Measurements from ENCODE around the gene UPB1.
A peak's percentile ranks its signal among the peaks of the same experiment; 100 is the strongest.

The UPB1 gene

DNA sequence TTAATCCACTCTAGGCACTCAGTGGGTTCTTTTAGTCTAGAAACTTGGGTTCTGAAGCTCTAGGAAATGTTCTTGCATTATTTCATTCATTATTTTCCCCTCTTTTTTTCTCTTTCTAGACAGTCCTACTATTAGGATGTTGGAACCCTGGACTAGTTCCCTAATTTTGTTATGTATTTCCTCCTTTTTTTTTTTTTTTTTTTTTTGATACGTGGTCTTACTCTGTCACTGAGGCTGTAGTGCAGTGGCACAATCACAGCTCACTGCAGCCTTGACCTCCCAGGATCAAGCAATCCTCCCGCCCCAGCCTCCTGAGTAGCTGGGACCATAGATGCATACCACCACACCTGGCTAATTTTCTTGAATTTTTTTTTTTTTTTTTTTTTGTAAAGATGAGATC lies 9.4 kb downstream of the UPB1 start:
- DNase-seq (ENCODE audit: low read depth, low spot score): no peak

DNA sequence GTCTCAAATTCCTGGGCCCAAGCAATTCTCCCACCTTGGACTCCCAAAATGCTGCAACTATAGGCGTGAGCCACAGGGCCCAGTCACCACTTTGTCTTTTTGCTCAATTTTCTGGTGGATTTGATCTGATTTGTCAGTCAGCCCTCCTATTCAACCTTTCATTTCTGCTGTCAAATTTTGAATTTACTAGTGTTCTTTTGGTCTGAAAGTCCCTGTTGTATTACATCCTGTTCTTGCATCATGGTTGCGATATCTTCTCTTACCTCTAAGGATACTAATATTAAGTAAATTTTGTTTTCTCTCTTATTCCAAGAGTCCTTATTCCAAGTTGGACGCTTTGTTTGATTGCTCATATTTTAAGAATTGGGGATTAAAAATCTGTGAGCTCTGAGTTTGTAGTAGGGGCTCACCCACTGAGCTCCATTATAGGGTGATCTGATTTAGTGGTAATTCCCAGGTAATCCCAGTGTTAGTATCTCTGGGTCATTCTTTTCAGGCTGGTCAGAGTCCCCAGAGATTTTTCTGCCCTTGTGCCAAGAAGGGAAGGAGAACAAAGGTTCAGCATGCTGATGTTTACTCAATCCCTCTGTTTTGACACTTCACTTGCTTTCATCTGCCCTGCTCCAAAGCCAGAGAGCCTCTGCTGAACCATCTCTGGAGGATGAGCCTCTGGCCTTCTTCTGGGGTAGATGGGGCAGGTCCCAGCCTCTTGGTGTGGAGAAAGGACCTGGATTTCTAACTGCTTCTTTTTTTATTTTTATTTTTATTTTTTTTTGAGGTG lies 10.0 kb downstream of the UPB1 start:
- DNase-seq (ENCODE audit: low read depth, low spot score): no peak

DNA sequence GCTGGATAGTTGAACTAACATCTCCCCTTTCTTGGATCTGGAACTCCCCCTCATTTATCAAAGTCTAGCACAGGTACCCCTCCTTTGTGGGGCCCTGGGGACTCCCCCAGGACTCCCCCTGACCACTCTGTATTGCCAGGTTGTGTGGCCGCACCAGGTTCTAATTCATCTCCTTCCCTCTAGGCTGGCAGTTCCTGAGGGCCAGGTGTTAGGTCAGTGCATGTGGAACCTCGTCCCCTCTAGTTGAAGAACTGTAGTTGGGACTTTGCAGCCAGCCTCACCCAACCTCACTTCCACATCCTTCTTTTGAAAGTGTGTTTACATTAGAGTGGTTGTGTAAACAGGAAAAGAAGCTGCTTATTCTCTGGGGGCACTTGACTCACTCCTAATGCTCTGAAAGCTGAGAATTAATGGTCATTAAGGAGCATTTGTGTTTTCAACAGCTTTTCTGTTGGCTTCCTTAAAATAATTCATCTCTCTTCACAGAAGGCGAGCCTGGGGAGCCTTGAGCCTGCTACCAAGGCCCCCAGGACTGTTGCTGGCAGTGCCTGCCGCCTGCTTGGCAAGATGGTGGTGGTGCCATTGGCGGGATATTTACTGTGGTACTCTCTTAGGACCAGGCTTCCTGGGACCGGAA lies 11.8 kb downstream of the UPB1 start:
- DNase-seq (ENCODE audit: low read depth, low spot score): no peak

GRCh38 chr22:24507716-24508115 lies 12.6 kb downstream of the UPB1 start:
- DNase-seq (ENCODE audit: low read depth, low spot score): no peak

DNA sequence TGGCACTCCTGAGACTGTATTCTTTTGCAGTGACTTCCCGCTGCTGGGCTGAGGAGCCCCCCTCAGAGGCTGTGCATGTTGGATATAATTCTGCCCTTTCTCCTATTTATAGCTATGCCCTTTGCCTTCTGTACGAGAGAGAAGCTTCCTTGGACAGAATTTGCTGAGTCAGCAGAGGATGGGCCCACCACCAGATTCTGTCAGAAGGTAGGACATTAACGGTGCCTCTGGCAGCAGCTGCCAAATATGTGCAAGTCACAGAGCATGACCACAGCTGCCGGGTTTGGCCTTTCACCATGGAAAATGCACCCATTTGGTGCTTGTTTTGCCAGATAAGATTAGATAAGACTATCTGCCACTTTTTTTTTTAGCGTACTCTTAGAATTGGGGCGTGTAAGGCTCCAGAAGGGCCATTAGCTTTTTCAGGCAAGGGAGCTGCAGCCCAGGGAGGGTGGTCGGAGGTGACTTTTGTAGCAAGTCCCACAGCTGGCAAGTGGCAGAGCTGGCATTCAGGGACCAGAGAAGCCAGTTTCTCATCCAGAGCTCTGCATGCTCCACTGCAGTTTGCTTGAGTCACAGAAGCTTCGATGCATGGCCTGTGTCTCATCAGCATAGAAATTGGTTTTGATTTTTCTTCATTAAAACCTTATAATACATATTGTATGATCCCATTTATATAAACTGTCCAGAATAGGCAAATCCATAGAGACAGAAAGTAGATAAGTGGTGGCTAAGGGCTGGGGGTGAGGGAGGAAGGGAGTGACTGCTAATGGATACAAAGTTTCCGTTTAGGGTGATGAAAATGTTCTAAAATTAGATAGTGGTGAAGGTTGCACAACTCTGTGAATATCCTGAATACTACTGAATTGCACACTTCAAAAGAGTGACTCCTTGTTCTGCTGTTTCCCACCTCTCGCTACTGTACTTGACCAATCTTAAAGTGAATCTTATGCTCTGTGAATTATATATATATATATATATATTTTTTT lies 15.8 kb downstream of the UPB1 start:
- DNase-seq (ENCODE audit: low read depth, low spot score): no peak

DNA sequence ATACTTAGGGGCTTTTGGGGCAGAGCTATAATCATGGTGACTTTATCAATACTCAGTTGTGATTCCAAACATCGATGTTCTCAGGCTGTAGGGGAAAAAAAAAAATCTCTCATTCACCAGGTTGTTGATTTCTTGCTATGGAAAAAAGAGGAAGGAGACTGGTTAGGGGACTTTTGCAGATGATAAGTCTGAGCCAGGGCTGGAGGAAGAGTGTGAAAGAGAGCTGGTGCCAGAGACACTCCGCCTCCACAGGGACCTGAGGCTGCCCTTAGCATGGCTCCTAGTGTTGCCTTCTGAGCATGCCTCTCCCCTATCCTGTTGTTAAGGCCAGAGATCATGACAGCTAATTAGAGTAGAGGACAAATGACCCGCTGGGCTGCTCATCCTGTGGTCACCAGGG lies 16.9 kb downstream of the UPB1 start:
- no peak for DNase-seq (ENCODE audit: low read depth, low spot score)

DNA sequence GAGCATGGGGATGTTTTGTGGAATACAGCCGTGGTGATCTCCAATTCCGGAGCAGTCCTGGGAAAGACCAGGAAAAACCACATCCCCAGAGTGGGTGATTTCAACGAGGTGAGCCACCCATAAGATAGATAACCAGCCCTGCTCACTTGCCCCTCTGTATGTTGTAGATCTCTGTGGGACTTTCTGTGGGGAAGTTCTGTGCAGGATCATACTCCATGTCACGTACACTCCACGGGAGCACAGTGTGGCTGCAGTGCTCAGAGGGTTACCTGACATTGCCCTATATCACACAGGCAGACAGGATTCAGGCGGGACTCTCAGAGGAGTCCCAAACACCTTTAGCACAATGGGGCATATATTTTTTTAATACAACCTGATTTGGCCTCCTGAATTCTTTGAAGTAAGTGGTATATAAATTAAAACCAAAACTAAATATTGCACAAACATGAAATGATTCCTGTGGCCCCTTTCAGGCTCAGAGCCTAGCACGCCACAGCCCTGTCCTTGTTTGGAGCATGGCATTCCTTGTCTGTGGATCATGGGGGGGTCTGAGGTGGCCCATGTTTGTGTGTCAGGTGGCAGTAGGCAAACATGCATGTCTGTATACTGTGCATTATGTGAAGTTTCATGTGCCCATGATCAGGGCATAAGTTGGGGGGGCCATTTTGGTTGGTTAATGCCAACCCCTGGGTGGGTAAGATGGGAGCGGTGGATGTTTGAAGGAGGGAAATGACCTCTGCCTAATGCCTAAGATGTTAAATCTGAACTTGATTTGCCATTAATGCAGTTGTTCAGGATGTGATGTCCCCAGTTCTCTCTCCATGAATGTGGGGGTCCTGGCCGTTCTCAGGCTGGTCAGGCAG lies 18.5 kb downstream of the UPB1 start:
- DNase-seq (ENCODE audit: low read depth, low spot score): no peak

DNA sequence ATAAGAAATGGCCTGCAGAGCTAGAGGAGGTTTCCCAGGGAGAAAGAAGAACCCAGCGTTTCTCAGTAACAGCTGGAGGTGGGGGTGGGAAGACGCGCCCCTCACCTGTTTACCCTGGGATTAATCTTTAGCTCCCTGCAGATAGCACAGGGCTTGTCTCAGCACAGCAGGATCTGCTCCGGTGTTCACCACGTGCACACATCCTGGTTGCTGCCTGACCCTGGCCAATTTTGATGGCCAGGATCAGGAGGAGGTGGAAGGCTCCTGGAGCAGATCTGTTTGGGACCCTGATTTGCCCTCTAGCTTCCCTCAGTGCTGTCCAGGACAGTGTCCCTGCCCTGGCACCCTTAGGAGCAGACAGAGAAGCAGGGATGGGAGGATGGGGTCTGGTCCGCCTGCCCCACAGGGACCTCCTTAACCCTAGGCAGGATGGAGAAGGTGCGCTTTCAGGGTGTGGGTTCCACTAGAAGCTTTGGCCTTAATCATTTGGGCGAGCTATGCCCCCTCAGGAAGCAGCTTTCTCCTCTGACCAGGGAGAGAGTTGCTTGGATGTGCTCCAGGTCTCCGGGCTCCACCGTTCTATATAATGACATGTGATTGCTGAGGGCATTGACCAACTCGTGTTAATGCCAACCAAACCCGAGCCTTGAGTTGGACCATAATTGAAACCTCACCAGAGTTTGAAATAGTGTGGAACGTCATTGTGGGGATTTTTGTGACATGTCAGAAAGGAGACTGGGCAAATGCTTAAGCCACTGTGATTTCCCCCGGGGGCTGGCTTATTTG lies 19.3 kb downstream of the UPB1 start:
- no peak for DNase-seq (ENCODE audit: low read depth, low spot score)

GRCh38 chr22:24515027-24515338 lies 19.9 kb downstream of the UPB1 start:
- DNase-seq (ENCODE audit: low read depth, low spot score): no peak

- no peak for DNase-seq (ENCODE audit: low read depth, low spot score)
Measured at GRCh38 chr22:24516301-24516737, 21.2 kb downstream of the UPB1 start.

GRCh38 chr22:24517446-24517845 lies 22.3 kb downstream of the UPB1 start:
- no peak for DNase-seq (ENCODE audit: low read depth, low spot score)

GRCh38 chr22:24518228-24518627 lies 23.1 kb downstream of the UPB1 start:
- DNase-seq (ENCODE audit: low read depth, low spot score): no peak

DNA sequence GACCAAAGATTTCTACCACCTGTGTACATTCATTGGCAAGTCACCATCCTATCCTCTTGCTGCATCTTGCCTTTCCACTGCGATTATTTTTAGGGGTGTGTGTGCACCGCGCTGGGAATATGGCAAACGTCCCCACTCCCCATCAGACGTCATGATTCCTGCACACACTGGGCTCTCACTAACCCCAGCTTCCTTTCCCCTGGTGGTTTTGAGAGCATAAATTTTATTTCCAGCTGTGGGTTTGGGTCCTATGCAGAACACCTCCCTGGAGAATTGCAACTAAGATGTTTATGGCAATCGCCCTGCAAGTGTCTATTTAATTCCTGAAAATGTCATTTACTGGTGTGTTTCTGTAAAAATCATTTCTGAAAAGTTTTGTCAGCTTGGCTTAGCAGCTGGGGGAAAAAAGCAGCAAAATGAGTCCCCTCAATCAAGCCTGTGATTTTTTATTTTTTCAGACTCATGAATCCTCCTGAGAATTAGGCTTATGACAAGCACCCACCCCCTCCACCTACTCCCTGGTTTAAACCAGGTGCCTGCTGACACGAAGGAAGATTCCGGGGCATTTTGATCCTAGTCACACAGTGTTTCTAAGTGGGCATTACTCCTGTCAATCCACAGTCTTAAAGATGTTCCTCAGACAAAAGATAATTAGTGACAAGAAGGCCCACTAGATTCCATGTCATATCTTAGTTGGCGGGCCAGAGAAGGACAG lies 23.8 kb downstream of the UPB1 start:
- no peak for DNase-seq (ENCODE audit: low read depth, low spot score)

DNA sequence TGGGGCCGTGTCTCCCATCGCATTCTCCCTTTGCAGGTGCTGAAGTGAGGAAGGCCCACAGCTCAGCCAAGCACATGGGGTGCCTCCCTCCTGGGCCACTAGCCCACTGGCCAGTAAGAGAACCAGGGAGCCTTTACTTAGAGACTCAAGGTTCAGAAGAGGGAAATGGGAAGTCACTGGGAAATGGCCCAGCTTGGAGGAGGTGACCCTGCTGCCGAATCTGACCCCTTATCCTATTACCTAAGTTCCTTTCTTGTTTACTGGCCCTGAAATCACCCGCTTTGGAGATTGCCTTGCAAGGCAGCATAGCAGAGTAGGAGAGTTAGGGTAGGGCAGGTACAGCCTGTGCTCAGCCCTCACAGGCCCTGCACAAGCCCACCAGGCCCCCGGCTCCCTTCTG lies 24.4 kb downstream of the UPB1 start:
- DNase-seq (ENCODE audit: low read depth, low spot score): no peak

DNA sequence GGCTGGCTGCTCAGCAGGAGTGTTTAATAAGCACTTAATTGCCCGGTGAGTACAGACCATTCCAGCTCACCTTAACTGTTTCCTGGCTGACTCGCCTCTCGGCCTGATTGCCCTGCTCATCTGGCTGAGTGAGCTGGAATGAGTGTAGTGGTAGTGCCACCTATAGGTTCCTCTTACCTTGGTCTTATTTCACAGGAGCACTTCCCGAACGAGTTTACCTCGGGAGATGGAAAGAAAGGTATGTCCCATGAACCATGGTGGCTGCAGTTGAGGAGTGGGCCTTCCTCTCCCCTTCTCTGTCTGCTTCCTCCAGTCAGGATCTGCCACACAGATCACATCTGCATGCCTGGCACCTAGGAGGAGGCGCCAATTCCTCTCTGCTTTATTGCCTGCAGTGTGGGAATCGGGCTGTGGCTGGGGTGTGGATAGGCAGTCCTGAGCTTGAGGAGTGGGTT lies 26.7 kb downstream of the UPB1 start:
- no peak for DNase-seq (ENCODE audit: low read depth, low spot score)

- no peak for DNase-seq (ENCODE audit: low read depth, low spot score)
Measured at GRCh38 chr22:24523873-24524272, 28.7 kb downstream of the UPB1 start.

GRCh38 chr22:24525416-24526037 lies 30.4 kb downstream of the UPB1 start:
- peak; percentile 57 for DNase-seq (ENCODE audit: low read depth, low spot score)

GRCh38 chr22:24526191-24526590 lies 31.1 kb downstream of the UPB1 start:
- DNase-seq (ENCODE audit: low read depth, low spot score): no peak

DNA sequence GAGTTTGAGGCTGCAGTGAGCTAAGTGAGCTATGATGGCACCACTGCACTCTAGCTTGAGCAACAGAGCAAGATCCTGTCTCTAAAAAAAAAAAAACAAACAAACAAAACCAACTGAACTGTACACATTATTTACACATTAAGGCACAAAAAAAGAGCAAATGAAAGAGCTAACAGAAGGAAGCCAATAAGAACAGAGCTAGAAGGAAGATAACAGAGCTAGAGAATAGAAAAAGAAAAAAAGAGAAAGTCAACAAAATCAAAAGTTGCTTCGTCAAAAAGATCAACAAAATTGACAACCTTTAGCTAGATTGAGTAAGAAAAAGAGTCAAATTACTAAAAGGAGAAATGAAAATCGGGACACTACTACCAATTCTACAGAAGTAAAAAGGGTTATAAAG lies 34.8 kb downstream of the UPB1 start:
- DNase-seq (ENCODE audit: low read depth, low spot score): no peak

Data from activated CD4-positive, CD25-positive, alpha-beta regulatory T cell treated with anti-CD3 and anti-CD28 coated beads, Interleukin-2, amount 50 U/mL, for 16 hours (primary cell).